Middle frontal gyrus (tissue), 1 donor: Measurements from ENCODE around the gene RFLNA.
"Not testable (repeated sequence)": the region's sequence is repeated elsewhere in the genome, so short reads cannot be mapped to it uniquely, and the experiment has no call there.

ENCODE experiments used
- DNase-seq: peaks from one replicate; pipeline ENCODE4 v3.0.0-alpha.2; 2015; ENCODE audit warnings: low spot score; ENCODE audit errors: extremely low spot score

The RFLNA gene

DNA sequence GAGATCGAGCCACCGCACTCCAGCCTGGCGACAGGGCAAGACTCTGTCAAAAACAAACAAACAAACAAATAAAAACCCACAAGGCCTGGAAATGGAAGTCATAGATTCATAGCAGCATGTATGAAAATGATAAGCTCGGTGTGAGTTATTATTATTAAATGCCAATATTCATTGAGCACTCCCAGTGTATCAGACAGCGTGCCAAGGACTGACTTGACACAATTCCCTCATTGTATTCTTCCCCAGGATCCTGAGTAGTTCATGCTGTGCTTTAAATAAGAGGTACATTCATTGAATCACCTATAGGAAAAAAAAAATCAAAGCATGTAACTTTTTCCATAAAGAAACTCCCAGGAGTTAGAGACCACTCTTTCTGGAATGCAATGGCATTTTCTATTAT lies 12.6 kb upstream of the RFLNA start:
- DNase-seq: no peak

DNA sequence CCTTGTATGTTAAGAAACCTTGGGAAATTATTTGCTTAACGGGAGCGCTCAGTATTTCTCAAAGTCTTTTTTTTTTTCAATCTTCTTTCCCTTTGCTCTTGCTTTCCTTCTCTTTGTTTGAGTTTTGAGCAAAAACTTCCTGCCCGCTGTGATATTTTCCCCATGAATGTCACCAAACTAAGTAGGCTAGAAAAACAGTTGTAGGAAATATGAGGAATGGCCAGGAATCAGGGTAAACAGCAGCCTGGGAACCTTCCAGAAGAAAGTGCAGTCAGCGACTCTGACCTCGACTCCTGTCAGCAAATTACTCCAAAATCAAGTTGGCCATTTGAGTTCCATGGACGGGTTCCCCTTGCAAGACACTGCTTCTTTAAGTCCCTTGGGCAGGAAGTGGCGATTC lies 11.6 kb upstream of the RFLNA start:
- no peak for DNase-seq

- DNase-seq: no peak
Observed at GRCh38 chr12:124284368-124284767, 10.5 kb upstream of the RFLNA start.

- no peak for DNase-seq
Observed at GRCh38 chr12:124286414-124286813, 8.5 kb upstream of the RFLNA start.

DNA sequence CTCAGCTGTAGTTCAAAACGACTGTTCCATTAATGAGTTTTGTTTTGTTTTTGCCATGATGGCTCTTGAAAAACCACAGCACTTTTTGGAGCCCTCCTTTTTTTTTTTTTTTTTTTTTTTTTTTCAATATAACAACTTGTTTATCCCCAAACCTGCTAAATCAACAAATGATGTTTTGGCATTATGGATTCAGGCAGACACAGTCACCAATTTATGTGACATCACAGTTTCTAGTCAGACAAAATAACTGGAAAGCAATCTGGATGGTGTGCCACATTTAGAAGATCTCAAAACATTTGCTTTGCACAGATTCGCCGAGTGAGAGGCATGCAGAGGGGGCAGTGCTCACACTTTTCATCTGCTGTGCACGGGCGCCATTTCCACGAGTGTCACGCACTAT lies 7.9 kb upstream of the RFLNA start:
- no peak for DNase-seq

DNA sequence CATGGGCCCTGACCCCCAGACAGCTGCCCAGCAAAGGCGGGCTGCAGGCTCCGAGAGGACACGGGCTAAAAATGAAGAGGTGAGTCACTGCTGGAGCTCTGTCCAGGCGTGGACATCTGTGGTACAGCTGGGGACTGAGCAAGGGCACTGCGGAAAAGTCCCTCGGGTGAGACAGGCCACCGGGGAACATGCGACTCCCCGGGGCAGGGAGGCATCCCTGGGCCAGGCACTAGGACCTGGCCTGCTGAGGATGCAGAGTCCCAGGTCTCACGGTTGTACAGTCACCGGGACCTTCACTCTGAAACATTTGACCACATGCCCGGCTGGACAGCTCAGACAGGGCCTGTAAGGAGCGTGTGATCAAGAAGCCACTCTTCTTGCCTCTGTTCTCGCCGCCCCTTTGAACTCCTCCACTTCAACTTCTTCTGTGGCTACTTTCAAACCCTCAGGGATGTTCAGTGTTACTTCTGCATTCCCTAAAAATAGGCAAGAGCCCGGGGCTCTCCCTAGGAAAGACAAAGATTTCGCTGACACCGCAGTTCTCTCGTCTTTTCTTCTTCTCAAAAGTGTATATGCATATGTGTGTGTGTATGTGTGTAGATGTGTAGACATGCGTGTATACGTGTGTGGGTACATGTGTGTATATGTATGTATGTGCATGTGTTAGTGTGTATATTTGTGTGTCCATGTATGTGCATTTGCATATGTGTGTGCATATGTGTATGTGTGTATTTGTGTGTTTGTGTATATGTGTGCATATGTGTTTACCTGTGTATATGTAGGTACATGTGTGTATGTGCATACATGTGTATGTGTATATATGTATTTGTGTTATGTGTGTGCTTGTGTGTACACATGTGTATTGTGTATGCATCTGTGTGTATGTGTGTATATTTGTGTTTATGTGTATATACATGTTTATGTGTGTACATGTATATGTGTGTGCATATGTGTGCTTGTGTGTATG lies 5.0 kb upstream of the RFLNA start:
- no peak for DNase-seq

DNA sequence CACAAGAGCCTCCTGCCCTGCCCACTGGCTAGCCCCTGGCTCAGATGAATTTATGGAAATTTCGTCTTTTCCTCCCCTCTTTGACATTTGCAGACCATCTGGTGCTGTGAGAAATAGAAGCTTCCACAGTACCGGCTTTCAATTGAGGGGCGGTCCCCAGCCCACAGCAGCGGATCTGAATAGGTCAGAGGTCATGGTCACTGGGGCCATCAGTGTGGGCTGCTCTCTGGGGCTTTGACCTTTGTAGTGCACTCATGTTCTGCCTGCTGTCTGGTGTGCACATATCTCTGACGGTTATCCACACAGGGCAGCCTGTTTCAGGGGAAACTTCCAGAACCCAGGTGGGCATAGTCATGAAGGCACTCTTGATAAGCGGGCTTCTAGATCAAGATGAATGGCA lies 2.5 kb upstream of the RFLNA start:
- DNase-seq: no peak

DNA sequence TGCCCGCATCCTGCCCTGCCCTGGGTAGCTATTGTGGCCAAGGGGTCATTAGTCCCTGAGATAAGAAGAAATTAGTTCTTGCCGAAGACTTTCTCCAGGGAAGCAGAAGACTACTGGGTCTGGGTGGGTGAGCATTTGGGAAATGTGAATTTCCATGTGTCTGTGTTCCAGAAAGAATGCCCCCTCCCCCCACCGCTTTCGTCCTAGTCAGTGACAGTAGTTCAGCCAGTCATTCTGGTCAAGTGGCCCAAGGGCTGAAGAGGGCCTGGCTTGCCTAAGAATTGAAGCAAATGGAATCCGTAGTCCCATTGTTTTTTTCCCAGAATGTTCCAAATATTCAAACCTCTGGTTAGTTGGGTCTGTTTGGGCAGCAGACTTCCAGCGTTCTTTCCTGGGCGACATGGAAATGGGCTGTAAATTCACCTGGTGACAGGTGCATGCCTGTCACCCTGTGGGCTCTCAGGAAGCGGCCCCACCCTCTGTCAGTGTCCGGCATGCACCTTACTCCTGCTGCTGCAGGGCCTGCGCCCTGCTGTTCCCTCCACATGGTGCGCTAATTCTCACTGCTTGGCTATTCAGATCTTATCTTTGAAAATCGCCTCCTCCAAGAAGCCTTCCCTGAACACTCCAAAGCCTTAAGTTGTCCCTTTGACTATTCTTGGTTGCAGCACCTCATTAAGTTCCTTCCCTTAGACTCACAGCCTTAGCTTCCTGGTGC lies 1.4 kb upstream of the RFLNA start:
- no peak for DNase-seq

GRCh38 chr12:124295431-124296058 lies 652 bp downstream of the RFLNA start:
- DNase-seq: no peak

- no peak for DNase-seq
Observed at GRCh38 chr12:124296295-124296915, 1.5 kb downstream of the RFLNA start.

- no peak for DNase-seq
Observed at GRCh38 chr12:124296916-124297351, 2.0 kb downstream of the RFLNA start.

DNA sequence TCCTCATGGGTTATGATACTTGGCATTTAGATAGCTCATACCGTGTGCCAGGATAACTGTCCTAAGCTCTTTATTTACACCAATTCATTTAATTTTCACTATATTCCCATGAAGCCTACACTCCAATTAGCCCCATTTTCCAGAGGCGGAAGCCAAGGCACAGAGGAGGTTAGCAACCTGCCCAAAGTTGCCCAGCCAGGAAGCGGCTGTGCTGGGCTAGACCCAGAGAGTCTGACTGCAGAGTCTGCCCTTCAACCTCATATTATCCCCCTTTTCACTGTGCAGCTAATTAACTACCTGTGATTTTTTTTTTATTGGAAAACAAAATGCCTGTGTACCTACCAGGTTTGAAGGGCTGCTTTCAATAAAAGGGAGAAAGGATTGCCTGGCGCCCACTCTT lies 2.5 kb downstream of the RFLNA start:
- DNase-seq: no peak

GRCh38 chr12:124297856-124298255 lies 3.0 kb downstream of the RFLNA start:
- no peak for DNase-seq

DNA sequence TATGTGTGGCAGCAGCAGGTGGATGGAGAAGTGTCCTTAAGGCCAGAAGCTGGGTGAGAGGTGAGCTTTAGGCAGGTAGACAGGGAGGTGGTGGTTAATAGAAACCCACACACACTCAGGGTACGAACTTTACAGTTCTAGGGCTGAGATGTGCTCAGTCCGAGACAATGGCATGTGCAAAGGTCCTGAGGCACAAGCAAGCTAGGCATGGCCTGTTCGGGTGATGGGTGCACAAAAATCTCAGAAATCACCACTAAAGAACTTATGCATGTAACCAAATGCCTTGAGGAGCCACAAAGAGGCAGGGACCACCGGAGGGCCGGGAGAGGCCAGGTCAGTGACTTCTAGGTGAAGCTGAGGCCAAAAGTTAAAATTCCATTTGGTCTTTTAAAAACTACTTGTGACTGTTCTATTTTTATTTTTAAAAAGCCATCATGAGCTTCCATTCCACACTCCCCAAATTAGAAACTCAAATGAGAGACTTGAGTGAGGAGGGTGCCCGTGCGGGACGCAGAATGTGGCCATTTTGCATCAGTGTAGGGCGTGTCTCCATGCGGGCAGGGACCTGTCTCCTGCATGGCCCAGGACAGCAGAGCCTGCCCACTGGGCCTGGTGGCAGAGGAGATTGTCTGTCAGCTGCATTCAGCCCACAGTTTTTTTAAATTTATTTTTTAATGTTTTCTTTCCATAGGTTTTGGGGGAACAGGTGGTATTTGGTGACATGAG lies 4.0 kb downstream of the RFLNA start:
- DNase-seq: no peak

GRCh38 chr12:124299628-124300388 lies 4.9 kb downstream of the RFLNA start:
- no peak for DNase-seq

DNA sequence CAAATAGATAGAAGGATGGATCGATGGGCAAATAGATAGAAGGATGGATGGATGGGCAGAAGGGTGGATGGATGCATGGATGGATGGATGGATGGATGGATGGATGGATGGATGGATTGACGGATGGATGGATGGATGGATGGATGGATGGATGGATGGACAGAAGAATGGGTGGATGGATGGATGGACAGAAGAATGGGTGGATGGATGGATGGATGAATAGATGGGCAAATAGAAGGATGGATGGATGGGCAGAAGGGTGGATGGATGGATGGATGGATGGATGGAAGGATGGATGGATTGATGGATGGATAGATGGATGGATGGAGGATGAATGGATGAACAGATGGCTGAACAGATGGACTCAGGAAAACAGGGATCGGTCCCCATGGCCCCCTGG lies 5.8 kb downstream of the RFLNA start:
- DNase-seq: not testable (repeated sequence)

- DNase-seq: no peak
Observed at GRCh38 chr12:124301084-124301654, 6.3 kb downstream of the RFLNA start.

- no peak for DNase-seq
Observed at GRCh38 chr12:124302241-124302806, 7.4 kb downstream of the RFLNA start.

- DNase-seq: no peak
Observed at GRCh38 chr12:124302807-124303578, 8.1 kb downstream of the RFLNA start.
